Activated CD4-positive, alpha-beta T cell treated with anti-CD3 and anti-CD28 coated beads for 1 hour (primary cell): ENCODE results near the gene PTPN4.

Experiments used
- DNase-seq: peaks from one replicate; pipeline ENCODE4 v3.0.0-alpha.2; 2020

Gene PTPN4

DNA sequence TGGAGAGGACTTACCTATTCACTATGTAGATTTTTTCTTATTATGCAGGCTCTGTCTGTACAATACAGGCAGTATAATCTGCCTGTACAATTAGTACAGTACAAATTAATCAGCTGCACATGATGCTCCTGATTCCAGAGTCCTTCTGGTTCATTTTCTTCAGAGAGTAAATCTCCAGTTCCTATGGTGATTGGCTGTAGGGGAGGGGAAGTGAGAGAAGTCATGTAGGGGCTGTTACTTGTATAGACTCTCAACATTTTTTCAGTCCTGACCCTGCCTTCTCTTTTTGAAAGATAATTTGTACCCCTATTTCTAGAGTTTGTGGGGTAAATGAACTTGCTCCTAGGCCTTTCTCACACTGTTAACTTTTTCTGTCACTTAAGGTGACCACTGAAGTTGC lies 54.5 kb downstream of the PTPN4 start:
- DNase-seq: no peak

DNA sequence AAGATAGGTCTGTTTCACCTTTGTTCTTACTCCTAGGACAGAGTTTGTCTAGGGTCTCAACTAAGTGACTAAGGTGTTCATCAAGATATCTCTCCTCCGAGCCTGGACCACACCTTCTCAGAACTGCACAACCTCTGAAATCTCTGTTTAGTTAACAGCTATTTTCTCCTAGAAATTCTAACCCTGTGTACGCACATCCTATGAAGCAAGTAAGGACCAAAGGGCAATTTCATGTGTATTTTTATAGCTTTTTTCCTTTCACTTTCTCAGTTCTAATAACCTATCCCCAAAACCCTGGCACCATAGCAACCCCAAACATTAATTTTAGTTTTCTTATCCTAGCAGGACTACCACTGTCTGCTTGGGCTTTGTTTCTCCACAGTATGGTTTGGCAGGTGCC lies 59.1 kb downstream of the PTPN4 start:
- DNase-seq: no peak

DNA sequence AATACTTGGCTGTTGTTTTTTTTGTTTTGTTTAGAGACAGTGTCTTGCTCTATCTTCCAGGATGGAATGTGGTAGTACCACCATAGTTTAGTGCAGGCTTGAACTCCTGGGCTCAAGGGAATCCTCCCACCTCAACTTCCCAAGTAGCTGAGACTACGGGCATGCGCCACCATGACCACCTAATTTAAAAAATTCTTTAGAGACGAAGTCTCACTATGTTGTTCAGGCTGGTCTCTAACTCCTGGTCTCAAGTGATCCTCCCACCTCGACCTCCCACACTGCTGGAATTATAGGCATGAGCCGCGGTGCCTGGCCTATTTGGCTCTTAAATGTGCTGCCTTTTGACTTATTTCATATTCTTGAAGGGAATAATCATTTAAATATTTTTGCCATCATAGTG lies 60.1 kb downstream of the PTPN4 start:
- no peak for DNase-seq

DNA sequence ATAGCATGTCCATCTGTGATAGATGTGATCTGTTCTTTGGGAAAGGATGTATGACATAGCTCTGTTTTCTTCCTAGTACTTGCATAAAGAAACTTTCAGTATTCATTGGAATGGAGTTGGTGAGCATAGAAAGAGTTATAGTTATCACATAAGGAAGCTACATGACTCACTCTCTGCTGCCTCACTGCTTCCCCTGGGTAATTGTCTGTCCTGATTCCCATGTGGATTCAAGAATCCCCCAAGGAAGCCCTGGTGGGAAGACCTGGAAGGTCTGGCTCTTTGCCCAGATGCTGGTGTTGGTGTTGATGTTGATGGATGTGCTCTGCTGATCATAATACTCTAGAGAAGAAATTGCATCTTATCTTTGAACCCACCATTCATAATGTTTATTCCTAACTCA lies 60.6 kb downstream of the PTPN4 start:
- no peak for DNase-seq

GRCh38 chr2:119821266-119821665 lies 61.5 kb downstream of the PTPN4 start:
- no peak for DNase-seq

GRCh38 chr2:119823734-119824334 lies 64.1 kb downstream of the PTPN4 start:
- no peak for DNase-seq

DNA sequence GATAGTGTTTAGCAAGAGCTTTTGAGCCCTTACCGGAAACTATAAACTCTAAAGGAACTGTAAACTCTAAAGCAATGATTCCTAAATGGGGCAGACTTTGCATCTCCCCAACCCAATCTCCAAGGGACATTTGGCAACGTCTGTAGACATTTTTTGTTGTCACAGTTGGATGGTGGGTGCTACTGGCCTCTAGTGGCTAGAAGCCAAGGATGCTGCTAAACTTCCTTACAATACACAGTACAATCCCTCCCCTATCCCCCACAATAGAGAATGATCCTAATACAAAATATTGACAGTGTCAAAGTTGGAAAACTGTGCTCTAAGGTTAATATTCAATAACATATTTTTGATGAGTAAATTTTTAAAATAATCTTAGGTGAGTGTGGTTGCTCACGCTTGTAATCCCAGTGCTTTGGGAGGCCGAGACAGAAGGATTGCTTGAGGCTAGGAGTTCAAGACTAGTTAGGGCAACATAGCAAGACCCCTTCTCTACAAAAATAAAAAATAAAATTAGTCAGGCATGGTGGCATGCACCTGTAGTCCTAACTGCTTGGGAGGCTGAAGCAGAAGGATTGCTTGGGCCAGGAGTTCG lies 66.7 kb downstream of the PTPN4 start:
- no peak for DNase-seq

GRCh38 chr2:119827866-119828507 lies 68.3 kb downstream of the PTPN4 start:
- DNase-seq: no peak

GRCh38 chr2:119836455-119837142 lies 76.9 kb downstream of the PTPN4 start:
- no peak for DNase-seq

GRCh38 chr2:119837350-119837749 lies 77.6 kb downstream of the PTPN4 start:
- DNase-seq: no peak

- no peak for DNase-seq
These were observed 78.0 kb downstream of the PTPN4 start for GRCh38 chr2:119837759-119838158.

- DNase-seq: no peak
These were observed 78.5 kb downstream of the PTPN4 start for GRCh38 chr2:119838179-119838578.

DNA sequence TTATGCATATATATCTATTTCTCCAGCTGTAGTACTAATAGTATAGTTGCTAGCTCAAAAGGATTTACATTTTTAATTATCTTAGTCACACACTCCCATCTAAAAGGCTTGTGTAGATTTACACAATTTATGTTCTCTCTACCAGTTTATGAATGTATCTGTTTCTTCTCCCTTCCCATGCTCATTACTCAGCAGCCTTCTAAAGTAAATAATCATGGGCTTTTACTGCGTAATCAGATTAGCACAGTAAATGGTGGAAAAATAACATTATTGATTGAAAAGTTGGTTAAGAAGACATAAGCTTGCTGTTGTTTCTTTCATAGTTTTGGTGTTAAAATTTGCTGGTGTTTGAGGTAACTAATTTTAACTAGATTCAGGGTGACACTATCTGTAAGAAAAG lies 81.8 kb downstream of the PTPN4 start:
- DNase-seq: no peak

- DNase-seq: no peak
These were observed 86.3 kb downstream of the PTPN4 start for GRCh38 chr2:119846021-119846420.

GRCh38 chr2:119849838-119850565 lies 90.3 kb downstream of the PTPN4 start:
- no peak for DNase-seq

DNA sequence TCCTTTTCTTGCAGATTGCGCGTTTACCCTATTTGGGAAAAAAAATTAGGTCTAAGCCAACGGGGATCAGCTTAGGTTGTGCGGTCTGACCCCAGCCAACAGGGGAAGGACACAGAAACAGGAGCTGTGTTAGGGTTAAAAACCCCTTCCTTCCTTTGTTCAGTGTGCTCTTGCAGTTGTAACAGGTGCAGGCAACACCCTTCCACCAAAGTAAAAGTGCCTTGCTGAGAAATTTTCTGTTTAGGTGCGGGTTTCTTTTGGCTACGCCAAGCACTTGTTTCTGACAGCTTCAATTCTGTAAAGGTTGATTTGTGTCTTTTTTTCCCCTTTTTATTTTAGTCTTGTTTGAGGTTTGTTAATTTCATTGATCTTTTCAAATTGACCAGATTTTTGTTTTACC lies 92.5 kb downstream of the PTPN4 start:
- no peak for DNase-seq

GRCh38 chr2:119853777-119854399 lies 94.2 kb downstream of the PTPN4 start:
- DNase-seq: no peak

DNA sequence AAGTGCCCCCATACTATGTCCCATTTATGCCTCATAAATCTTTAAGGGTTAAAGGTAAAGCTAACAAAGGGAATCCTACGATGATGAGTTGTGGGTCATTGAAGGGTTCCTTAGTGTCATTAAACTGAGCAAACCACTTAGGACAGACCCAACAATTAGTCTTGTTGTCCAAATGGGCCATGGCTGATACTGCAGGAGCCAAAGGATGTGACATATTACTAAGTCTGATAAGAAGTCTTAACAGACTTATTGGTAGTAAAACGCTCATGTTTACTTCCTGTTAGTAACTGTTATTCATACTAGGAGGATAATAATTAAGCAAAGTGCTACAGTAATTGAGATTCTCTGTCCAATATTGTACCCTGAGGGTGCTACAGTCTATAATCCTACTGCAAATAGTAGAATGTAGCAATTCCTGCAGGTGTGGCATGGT lies 96.8 kb downstream of the PTPN4 start:
- DNase-seq: no peak

DNA sequence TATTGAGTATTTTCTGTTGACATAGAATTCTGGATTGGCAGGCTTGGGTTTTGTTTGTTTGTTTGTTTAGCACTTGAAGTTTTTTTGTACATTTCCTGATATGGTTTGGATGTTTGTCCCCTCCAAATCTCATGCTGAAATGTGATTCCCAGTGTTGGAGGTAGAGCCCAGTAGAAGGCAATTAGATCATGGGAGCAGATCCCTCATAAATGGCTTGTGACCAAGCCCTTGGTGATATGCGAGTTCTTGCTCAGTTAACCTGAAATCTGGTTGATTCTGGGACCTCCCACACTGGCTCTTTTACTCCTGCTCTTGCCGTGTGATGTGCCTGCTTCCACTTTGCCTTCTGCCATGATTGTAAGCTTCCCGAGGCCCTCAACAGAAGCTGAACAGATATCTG lies 98.0 kb downstream of the PTPN4 start:
- DNase-seq: no peak

GRCh38 chr2:119859528-119859927 lies 99.8 kb downstream of the PTPN4 start:
- no peak for DNase-seq

DNA sequence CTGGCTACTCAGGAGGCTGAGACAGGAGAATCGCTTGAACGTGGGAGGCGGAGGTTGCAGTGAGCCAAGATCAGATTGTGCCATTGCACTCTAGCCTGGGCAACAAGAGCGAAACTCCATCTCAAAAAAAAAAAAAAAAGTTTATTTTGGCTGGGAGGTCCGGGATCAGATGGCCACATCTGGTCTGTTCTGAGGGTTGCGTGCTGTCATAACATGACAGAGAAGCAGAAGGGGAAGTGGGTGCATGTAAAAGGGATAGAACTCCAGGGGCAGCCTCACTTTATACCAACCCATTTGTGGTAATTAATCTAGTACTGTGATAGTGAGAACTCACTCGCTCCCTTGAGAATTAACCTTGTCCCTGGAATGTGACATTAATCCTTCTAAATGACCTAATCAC lies 101.2 kb downstream of the PTPN4 start:
- no peak for DNase-seq

DNA sequence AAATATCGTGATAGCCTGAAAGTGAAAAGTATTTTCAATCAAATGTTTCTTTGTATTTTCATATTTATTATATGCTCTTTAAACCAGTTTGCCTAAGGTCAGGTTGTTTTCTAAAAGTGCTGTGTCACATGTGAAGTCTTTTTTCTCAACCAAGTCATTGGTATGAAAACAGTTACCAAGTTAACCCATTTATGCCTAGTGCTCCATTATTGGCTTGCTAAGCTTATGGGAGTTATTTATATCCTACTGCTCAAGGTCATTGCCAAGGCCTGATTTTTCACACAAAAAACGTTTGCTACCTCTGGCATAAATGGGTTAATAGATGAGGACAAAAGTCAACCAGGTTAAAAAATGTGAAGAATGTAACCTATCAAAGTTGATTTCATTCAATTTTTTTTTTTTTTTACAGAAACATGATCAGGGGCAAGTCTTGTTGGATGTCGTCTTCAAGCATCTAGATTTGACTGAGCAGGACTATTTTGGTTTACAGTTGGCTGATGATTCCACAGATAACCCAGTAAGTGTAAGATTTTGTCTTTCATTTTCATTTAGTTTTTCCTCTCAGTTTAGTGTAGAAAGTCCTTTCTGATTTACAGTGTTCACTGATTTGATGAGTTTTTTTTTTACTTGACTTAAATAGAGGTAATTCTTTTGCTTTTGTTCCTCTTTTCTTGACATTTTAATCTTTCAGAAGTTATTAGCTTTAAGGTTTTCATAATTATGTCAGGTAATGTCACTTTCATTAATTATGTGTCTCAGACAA lies 102.6 kb downstream of the PTPN4 start:
- no peak for DNase-seq
